Measurements from ENCODE around the gene ASIC1. TPM values are rescaled to one million over a fixed set of nuclear protein-coding genes. Genes with fewer than 3 reads are reported as not detected.

Gene ASIC1
- total and polyA plus RNA-seq, 2 experiments from 2014 or later: 0.76 to 1.5 TPM

GRCh38 chr12:50047693-50048250, 9.6 kb upstream of the ASIC1 start:
- Histone ChIP-seq H3K79me2 (replicated peaks; ENCODE audit: insufficient read depth) (no peaks in the 10 kb centered on the region), H3K27me3 (ENCODE audit: insufficient read depth) (peaks cover 60% of the 10 kb centered on the region), H2AFZ (no peak overlapping the region), H3K36me3 (ENCODE audit: insufficient read depth) (no peaks in the 10 kb centered on the region), H3K4me3 (no peak overlapping the region), H4K20me1 (replicated peaks; ENCODE audit: insufficient read depth) (no peaks in the 10 kb centered on the region; the same call in 1 of the 2 replicates), H3K4me1 (ENCODE audit: insufficient read depth) (peaks cover 8% of the 10 kb centered on the region; the same call in 1 of the 2 replicates), H3K27ac (ENCODE audit: low read depth) (no peak overlapping the region), H3K9me2 (ENCODE audit: insufficient read depth) (no peaks in the 10 kb centered on the region), H3K4me2 (no peak overlapping the region), H3F3A (replicated peaks; ENCODE audit: low read depth) (peaks cover 5% of the 10 kb centered on the region; the same call in 1 of the 2 replicates)
- Mint-ChIP-seq H3K9me3 (no peaks in the 10 kb centered on the region; the same call in 2 of the 3 replicates), H3K27ac (no peak overlapping the region), H3K4me1 (peaks cover 15% of the 10 kb centered on the region), H3K4me3 (no peak overlapping the region), H3K27me3 (ENCODE audit: insufficient read depth, low read depth, poor library complexity) (peaks cover 37% of the 10 kb centered on the region), H3K36me3 (ENCODE audit: low read depth) (no peaks in the 10 kb centered on the region)
- DNase-seq (ENCODE audit: low spot score) (no peak), ATAC-seq (no peak)
- TF ChIP-seq ZNF114 (CRISPR knock-in tag; IDR thresholded peaks at IDR 0.05) (no peak), ZNF331 (CRISPR knock-in tag; IDR thresholded peaks at IDR 0.05; ENCODE audit: low read depth) (no peak), JUNB (IDR thresholded peaks at IDR 0.05; ENCODE audit: unreplicated experiment) (no peak), NANOG (IDR thresholded peaks at IDR 0.05; ENCODE audit: borderline replicate concordance) (no peak), EZH2phosphoT487 (IDR thresholded peaks at IDR 0.05; ENCODE audit: unreplicated experiment) (no peak), STAT1 (IDR thresholded peaks at IDR 0.05; ENCODE audit: unreplicated experiment) (no peak), CREB1 (CRISPR knock-in tag; IDR thresholded peaks at IDR 0.05; ENCODE audit: low read depth) (no peak), POLR2AphosphoS5 (IDR thresholded peaks at IDR 0.05; ENCODE audit: low read depth) (no peak), EZH2 (IDR thresholded peaks at IDR 0.05; ENCODE audit: low read depth, unreplicated experiment) (no peak)
- TF ChIP-seq, protein P1, sequence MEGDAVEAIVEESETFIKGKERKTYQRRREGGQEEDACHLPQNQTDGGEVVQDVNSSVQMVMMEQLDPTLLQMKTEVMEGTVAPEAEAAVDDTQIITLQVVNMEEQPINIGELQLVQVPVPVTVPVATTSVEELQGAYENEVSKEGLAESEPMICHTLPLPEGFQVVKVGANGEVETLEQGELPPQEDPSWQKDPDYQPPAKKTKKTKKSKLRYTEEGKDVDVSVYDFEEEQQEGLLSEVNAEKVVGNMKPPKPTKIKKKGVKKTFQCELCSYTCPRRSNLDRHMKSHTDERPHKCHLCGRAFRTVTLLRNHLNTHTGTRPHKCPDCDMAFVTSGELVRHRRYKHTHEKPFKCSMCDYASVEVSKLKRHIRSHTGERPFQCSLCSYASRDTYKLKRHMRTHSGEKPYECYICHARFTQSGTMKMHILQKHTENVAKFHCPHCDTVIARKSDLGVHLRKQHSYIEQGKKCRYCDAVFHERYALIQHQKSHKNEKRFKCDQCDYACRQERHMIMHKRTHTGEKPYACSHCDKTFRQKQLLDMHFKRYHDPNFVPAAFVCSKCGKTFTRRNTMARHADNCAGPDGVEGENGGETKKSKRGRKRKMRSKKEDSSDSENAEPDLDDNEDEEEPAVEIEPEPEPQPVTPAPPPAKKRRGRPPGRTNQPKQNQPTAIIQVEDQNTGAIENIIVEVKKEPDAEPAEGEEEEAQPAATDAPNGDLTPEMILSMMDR (conservative IDR thresholded peaks at IDR 0.05; ENCODE audit: low read depth in 2 of 2): no peak
- TF ChIP-seq, protein P2, sequence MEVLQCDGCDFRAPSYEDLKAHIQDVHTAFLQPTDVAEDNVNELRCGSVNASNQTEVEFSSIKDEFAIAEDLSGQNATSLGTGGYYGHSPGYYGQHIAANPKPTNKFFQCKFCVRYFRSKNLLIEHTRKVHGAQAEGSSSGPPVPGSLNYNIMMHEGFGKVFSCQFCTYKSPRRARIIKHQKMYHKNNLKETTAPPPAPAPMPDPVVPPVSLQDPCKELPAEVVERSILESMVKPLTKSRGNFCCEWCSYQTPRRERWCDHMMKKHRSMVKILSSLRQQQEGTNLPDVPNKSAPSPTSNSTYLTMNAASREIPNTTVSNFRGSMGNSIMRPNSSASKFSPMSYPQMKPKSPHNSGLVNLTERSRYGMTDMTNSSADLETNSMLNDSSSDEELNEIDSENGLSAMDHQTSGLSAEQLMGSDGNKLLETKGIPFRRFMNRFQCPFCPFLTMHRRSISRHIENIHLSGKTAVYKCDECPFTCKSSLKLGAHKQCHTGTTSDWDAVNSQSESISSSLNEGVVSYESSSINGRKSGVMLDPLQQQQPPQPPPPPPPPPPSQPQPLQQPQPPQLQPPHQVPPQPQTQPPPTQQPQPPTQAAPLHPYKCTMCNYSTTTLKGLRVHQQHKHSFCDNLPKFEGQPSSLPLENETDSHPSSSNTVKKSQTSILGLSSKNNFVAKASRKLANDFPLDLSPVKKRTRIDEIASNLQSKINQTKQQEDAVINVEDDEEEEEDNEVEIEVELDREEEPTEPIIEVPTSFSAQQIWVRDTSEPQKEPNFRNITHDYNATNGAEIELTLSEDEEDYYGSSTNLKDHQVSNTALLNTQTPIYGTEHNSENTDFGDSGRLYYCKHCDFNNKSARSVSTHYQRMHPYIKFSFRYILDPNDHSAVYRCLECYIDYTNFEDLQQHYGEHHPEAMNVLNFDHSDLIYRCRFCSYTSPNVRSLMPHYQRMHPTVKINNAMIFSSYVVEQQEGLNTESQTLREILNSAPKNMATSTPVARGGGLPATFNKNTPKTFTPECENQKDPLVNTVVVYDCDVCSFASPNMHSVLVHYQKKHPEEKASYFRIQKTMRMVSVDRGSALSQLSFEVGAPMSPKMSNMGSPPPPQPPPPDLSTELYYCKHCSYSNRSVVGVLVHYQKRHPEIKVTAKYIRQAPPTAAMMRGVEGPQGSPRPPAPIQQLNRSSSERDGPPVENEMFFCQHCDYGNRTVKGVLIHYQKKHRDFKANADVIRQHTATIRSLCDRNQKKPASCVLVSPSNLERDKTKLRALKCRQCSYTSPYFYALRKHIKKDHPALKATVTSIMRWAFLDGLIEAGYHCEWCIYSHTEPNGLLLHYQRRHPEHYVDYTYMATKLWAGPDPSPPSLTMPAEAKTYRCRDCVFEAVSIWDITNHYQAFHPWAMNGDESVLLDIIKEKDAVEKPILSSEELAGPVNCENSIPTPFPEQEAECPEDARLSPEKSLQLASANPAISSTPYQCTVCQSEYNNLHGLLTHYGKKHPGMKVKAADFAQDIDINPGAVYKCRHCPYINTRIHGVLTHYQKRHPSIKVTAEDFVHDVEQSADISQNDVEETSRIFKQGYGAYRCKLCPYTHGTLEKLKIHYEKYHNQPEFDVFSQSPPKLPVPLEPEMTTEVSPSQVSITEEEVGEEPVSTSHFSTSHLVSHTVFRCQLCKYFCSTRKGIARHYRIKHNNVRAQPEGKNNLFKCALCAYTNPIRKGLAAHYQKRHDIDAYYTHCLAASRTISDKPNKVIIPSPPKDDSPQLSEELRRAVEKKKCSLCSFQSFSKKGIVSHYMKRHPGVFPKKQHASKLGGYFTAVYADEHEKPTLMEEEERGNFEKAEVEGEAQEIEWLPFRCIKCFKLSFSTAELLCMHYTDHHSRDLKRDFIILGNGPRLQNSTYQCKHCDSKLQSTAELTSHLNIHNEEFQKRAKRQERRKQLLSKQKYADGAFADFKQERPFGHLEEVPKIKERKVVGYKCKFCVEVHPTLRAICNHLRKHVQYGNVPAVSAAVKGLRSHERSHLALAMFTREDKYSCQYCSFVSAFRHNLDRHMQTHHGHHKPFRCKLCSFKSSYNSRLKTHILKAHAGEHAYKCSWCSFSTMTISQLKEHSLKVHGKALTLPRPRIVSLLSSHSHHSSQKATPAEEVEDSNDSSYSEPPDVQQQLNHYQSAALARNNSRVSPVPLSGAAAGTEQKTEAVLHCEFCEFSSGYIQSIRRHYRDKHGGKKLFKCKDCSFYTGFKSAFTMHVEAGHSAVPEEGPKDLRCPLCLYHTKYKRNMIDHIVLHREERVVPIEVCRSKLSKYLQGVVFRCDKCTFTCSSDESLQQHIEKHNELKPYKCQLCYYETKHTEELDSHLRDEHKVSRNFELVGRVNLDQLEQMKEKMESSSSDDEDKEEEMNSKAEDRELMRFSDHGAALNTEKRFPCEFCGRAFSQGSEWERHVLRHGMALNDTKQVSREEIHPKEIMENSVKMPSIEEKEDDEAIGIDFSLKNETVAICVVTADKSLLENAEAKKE (CRISPR knock-in tag; IDR thresholded peaks at IDR 0.05): no peak
- TF ChIP-seq, protein P3, sequence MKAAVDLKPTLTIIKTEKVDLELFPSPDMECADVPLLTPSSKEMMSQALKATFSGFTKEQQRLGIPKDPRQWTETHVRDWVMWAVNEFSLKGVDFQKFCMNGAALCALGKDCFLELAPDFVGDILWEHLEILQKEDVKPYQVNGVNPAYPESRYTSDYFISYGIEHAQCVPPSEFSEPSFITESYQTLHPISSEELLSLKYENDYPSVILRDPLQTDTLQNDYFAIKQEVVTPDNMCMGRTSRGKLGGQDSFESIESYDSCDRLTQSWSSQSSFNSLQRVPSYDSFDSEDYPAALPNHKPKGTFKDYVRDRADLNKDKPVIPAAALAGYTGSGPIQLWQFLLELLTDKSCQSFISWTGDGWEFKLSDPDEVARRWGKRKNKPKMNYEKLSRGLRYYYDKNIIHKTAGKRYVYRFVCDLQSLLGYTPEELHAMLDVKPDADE (IDR thresholded peaks at IDR 0.05): no peak
- TF ChIP-seq, protein P4, sequence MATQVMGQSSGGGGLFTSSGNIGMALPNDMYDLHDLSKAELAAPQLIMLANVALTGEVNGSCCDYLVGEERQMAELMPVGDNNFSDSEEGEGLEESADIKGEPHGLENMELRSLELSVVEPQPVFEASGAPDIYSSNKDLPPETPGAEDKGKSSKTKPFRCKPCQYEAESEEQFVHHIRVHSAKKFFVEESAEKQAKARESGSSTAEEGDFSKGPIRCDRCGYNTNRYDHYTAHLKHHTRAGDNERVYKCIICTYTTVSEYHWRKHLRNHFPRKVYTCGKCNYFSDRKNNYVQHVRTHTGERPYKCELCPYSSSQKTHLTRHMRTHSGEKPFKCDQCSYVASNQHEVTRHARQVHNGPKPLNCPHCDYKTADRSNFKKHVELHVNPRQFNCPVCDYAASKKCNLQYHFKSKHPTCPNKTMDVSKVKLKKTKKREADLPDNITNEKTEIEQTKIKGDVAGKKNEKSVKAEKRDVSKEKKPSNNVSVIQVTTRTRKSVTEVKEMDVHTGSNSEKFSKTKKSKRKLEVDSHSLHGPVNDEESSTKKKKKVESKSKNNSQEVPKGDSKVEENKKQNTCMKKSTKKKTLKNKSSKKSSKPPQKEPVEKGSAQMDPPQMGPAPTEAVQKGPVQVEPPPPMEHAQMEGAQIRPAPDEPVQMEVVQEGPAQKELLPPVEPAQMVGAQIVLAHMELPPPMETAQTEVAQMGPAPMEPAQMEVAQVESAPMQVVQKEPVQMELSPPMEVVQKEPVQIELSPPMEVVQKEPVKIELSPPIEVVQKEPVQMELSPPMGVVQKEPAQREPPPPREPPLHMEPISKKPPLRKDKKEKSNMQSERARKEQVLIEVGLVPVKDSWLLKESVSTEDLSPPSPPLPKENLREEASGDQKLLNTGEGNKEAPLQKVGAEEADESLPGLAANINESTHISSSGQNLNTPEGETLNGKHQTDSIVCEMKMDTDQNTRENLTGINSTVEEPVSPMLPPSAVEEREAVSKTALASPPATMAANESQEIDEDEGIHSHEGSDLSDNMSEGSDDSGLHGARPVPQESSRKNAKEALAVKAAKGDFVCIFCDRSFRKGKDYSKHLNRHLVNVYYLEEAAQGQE (IDR thresholded peaks at IDR 0.05; ENCODE audit: unreplicated experiment): no peak
